GM12878 (cell line): ENCODE data around the gene ATG10. TPM values are rescaled to one million over a fixed set of nuclear protein-coding genes. Genes with fewer than 3 reads are reported as not detected.
"Not testable (repeated sequence)": the region's sequence is repeated elsewhere in the genome, so short reads cannot be mapped to it uniquely, and the experiment has no call there.

Source experiments
- ATAC-seq: fragments of 200-7000 bp; cut with Tn5 transposase; 3 replicates; pipeline ENCODE4 v1.9.1; 2020; ENCODE audit warnings: mild to moderate bottlenecking, moderate library complexity
- BruUV-seq: library from RNA; stranded (reverse); fragments of 400-500 nt; replicated peaks from 2 replicates; lab custom pipeline; 2021; lab: Mats Ljungman, UMichigan
- CTCF ChIA-PET: fragments of 300-600 bp; sonication (Branson Sonifier 250); formaldehyde crosslinking; extraction: SDS; loops from one replicate; lab custom pipeline; 2021; ENCODE audit warnings: inconsistent platforms; lab: Yijun Ruan, JAX
- POLR2A ChIA-PET: fragments of 350-600 bp; formaldehyde crosslinking; extraction: SDS; loops from one replicate; lab custom pipeline; 2021; ENCODE audit warnings: inconsistent platforms; lab: Charles Lee
- RAD21 ChIA-PET: fragments of 300-600 bp; sonication (Branson Sonifier 250); formaldehyde crosslinking; loops from one replicate; lab custom pipeline; 2023; ENCODE audit warnings: antibody characterized with exemption; ENCODE audit not compliant: unreplicated experiment; lab: Charles Lee
- SMC1A ChIA-PET: fragments of 300-600 bp; sonication (Branson Sonifier 250); formaldehyde crosslinking; loops from one replicate; lab custom pipeline; 2023; ENCODE audit not compliant: unreplicated experiment, uncharacterized antibody; lab: Charles Lee
- DNase-seq: peaks from one replicate; pipeline ENCODE4 v3.0.0-alpha.2; 2011; ENCODE audit warnings: low read depth, low spot score
- FAIRE-seq: peaks from 3 replicates; lab custom pipeline; 2011; peaks lifted over from hg19 to GRCh38; lab: Jason Lieb, UNC
- H2AFZ ChIP-seq: 2 replicates; pipeline ENCODE4 v1.6.0; 2011; ENCODE audit warnings: low read depth, low read length, control low read depth; ENCODE audit not compliant: control insufficient read depth
- H3K27ac ChIP-seq: 2 replicates; pipeline ENCODE4 v1.5.1; 2011; ENCODE audit warnings: control low read depth; ENCODE audit not compliant: control insufficient read depth, insufficient read depth
- H3K27me3 ChIP-seq, 2 experiments: replicated peaks in 1 of 2; 2 replicates each; pipeline versions ENCODE4 v1.6.0 to v1.6.1; 2011; ENCODE audit warnings: low read length in 1 of 2; ENCODE audit not compliant: control insufficient read depth in 2 of 2, insufficient read depth in 2 of 2
- H3K36me3 ChIP-seq, 2 experiments: 2 replicates each; pipeline ENCODE4 v1.5.1; 2011; ENCODE audit warnings: low read length in 1 of 2; ENCODE audit not compliant: control insufficient read depth in 2 of 2, insufficient read depth in 2 of 2
- H3K4me1 ChIP-seq: 2 replicates; pipeline ENCODE4 v1.6.1; 2011; ENCODE audit warnings: mild to moderate bottlenecking, low read length, moderate library complexity, mixed read lengths; ENCODE audit not compliant: control insufficient read depth, insufficient read depth
- H3K4me2 ChIP-seq: 2 replicates; pipeline ENCODE4 v1.6.0; 2011; ENCODE audit warnings: control low read depth; ENCODE audit not compliant: control insufficient read depth, insufficient read depth
- H3K4me3 ChIP-seq: fragments of 200-600 bp; sonication (generic); 2 replicates; pipeline ENCODE4 v1.5.1; 2016
- H3K79me2 ChIP-seq: 2 replicates; pipeline ENCODE4 v1.6.0; 2011; ENCODE audit warnings: low read length; ENCODE audit not compliant: control insufficient read depth, insufficient read depth
- H3K9ac ChIP-seq: 2 replicates; pipeline ENCODE4 v1.8.0; 2011; ENCODE audit warnings: low read length, control low read depth, mixed read lengths; ENCODE audit not compliant: control insufficient read depth, insufficient read depth
- H3K9me3 ChIP-seq: replicated peaks from 3 replicates; pipeline ENCODE4 v1.5.1; 2011; ENCODE audit warnings: mild to moderate bottlenecking, low read length; ENCODE audit not compliant: control insufficient read depth, insufficient read depth
- H4K20me1 ChIP-seq: 2 replicates; pipeline ENCODE4 v1.6.0; 2011; ENCODE audit not compliant: control insufficient read depth, insufficient read depth
- CBFB ChIP-seq: IDR thresholded peaks from 2 replicates; pipeline ENCODE4 v1.6.1; 2016; ENCODE audit warnings: antibody characterized with exemption, low read depth
- CEBPB ChIP-seq, 2 experiments: fragments of 150-350 bp in 1 of 2; IDR thresholded peaks; 2 replicates each; pipeline ENCODE4 v1.6.1; 2012 to 2014; ENCODE audit warnings: low read depth in 2 of 2, low read length in 2 of 2, borderline replicate concordance in 1 of 2, inconsistent platforms in 1 of 2
- PML ChIP-seq: IDR thresholded peaks from 2 replicates; pipeline ENCODE4 v1.6.1; 2012; ENCODE audit warnings: low read length, inconsistent platforms
- SPI1 ChIP-seq: IDR thresholded peaks from 2 replicates; pipeline ENCODE4 v1.6.1; 2011; ENCODE audit warnings: low read depth, mild to moderate bottlenecking, low read length, moderate library complexity, borderline replicate concordance; ENCODE audit not compliant: insufficient read depth
- WGBS: methylation state at CpG from one replicate; pipeline ENCODE4 v1.1.6; 2016; ENCODE audit warnings: low lambda C conversion rate; ENCODE audit not compliant: insufficient replicate concordance, insufficient coverage; ENCODE audit errors: missing lambda C conversion rate; 5-methylcytosine and 5-hydroxymethylcytosine counted together
- in situ Hi-C: fragments of 300-500 bp; cut with MboI; formaldehyde crosslinking; loops from 9 replicates; pipeline ENCODE4 v1.14.3; 2018; ENCODE audit warnings: mixed read lengths
- intact Hi-C: fragments of 100-400 bp; cut with micrococcal nuclease; formaldehyde crosslinking; loops from one replicate; pipeline ENCODE4 v1.14.2; 2022; ENCODE audit not compliant: unreplicated experiment
- polyA plus RNA-seq, 11 experiments: library from polyadenylated mRNA; depleted of rRNA in 4 of 11; unstranded in 6 of 11; stranded (reverse) in 5 of 11; fragments of >200 nt; fragmentation: Nextera tagmentation in 4 of 11; fragmentation: Illumina TruSeq in 1 of 11; extraction: Ambion mirVana in 4 of 11; extraction: Trizol in 1 of 11; gene quantifications; 1 replicate in 1 of 11; 2 replicates in 10 of 11; pipeline versions ENCODE4 v1.2.1 to v1.2.3, GENCODE V29; 2011 to 2016; ENCODE audit warnings: inconsistent platforms in 2 of 11, missing spikeins in 2 of 11, low read depth in 1 of 11
- total RNA-seq, 4 experiments: library from RNA; depleted of rRNA in 3 of 4; stranded (reverse); fragments of >200 nt in 3 of 4; fragmentation: Illumina TruSeq in 1 of 4; extraction: Trizol in 1 of 4; gene quantifications; 2 replicates each; pipeline versions ENCODE4 v1.2.1 to v1.2.3, GENCODE V29; 2013 to 2021
- TF ChIP-seq, protein P1 (sequence below): IDR thresholded peaks from 2 replicates; pipeline ENCODE4 v1.6.1; 2011; ENCODE audit warnings: borderline replicate concordance, low read depth, mild to moderate bottlenecking, moderate library complexity, low read length; ENCODE audit not compliant: insufficient read depth, poor library complexity, severe bottlenecking

Gene ATG10
- total and polyA plus RNA-seq, 10 of the 15 experiments (the other 5 are each of a cell fraction or from before 2014, with no cell fraction given): 3.8 to 14.4 (median 6.5) TPM

DNA sequence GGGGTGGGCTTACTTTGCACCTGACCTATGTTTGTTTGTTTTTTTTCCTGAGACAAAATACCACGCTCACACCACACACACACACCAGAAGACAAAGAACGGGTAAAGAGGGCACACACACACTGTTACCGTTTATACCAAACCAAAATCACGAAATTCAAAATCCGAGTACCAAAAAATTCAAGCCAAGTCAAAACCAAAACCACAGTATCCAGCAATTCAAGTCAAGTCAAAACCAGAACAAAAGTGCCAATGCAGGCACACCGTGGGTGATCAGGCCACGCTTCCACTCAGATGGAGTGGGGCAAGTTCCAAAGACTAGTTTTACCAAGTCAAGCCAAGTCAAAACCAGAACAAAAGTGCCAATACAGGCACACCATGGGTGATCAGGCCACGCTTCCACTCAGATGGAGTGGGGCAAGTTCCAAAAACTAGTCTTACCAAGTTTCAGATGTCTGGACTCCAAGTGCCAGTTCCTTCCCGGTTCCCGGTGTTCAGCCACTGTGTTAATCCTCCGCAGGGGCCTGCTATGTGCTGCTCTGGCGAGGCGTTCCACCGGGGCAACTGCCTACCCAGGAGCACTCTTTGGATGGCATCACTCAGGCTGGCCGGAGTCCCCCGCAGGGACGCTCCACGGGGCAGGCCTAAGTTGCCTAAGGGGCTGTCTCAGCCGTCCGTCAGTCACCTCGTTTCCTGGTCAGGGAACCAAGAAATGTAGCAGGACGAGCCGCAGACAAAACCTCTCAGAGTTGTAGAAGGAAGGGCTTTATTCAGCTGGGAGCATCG is 300.9 kb downstream of the ATG10 start:
- H3K9me3 ChIP-seq, DNase-seq, ATAC-seq, H2AFZ ChIP-seq, H4K20me1 ChIP-seq, POLR2A ChIA-PET, H3K4me3 ChIP-seq, BruUV-seq, FAIRE-seq, RAD21 ChIA-PET, H3K27me3 ChIP-seq, H3K9ac ChIP-seq, SMC1A ChIA-PET, in situ Hi-C loops: not testable (repeated sequence)
- TF ChIP-seq, protein P1, sequence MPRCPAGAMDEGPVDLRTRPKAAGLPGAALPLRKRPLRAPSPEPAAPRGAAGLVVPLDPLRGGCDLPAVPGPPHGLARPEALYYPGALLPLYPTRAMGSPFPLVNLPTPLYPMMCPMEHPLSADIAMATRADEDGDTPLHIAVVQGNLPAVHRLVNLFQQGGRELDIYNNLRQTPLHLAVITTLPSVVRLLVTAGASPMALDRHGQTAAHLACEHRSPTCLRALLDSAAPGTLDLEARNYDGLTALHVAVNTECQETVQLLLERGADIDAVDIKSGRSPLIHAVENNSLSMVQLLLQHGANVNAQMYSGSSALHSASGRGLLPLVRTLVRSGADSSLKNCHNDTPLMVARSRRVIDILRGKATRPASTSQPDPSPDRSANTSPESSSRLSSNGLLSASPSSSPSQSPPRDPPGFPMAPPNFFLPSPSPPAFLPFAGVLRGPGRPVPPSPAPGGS: peak; percentile 21
- peaks cover 5 to 19% of the 10 kb centered on the region in 2 experiments for H3K36me3 ChIP-seq
- H3K4me2 ChIP-seq: peak overlapping the region; percentile 2; the same call in 1 of the 2 replicates
- 77% methylated on average over 24 of the region's 24 CpGs for WGBS
- peak overlapping the region; percentile 46 for H3K27ac ChIP-seq
- CTCF ChIA-PET: interaction anchor here (1.0 kb wide), 1 partner anchor 13 kb away, joined by 3 read pairs; no protein-coding TSS in a partner anchor
- peaks cover 13% of the 10 kb centered on the region for H3K4me1 ChIP-seq
- H3K79me2 ChIP-seq: peaks cover 28% of the 10 kb centered on the region
- intact Hi-C loops: loop anchor here (10.0 kb wide), 1 partner anchor 802 kb away; the partner anchor contains the start of genes TMEM167A and XRCC4

DNA sequence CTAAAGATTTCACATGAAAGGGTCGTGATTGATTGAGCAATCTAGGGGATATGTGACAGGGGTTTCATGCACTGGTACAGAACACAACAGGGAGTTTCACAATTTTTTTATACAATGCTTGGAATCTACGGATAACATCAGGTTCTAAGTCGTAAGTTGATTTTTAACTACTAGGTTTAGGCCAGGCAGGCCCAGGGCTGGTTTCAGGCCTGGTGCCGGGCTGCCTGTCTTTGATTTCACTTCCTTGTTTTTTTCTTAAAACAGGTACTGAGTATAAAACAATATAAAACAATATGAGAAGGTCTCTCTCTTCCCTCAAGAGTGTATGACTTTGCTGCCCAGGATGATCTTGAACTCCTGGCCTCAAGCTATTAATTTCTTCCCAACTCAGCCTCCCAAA is 301.6 kb downstream of the ATG10 start:
- H3K4me3 ChIP-seq, in situ Hi-C loops, H4K20me1 ChIP-seq, DNase-seq, H3K27me3 ChIP-seq, FAIRE-seq, POLR2A ChIA-PET, H3K9me3 ChIP-seq, H3K9ac ChIP-seq, RAD21 ChIA-PET, H2AFZ ChIP-seq, BruUV-seq: not testable (repeated sequence)
- ChIA-PET CTCF (interaction anchor here (1.0 kb wide), 1 partner anchor 14 kb away, joined by 3 read pairs; no protein-coding TSS in a partner anchor), SMC1A (interaction anchor here (1.2 kb wide), 1 partner anchor 21 kb away, joined by 3 read pairs; no protein-coding TSS in a partner anchor)
- TF ChIP-seq PML: 0 out of 2 replicates have a peak, but pooled peaks have one; percentile 21
- peak; percentile 76 for TF ChIP-seq SPI1
- TF ChIP-seq CEBPB (IDR thresholded peaks at IDR 0.05; ENCODE audit: borderline replicate concordance in 1 of 2, low read depth in 2 of 2, low read length in 2 of 2): 0 out of 4 replicates have a peak, but pooled peaks of 1 of the 2 experiments have one; percentile 12
- 0 out of 2 replicates have a peak, but pooled peaks have one; percentile 13 for TF ChIP-seq CBFB
- ATAC-seq: peak; percentile 36
- Histone ChIP-seq H3K36me3 (peaks cover 5 to 19% of the 10 kb centered on the region in 2 experiments), H3K4me1 (peaks cover 13% of the 10 kb centered on the region), H3K4me2 (peak overlapping the region; percentile 2; the same call in 1 of the 2 replicates), H3K79me2 (peaks cover 33% of the 10 kb centered on the region), H3K27ac (peak overlapping the region; percentile 46)
- intact Hi-C loops: loop anchor here (10.0 kb wide), 1 partner anchor 801 kb away; the partner anchor contains the start of genes TMEM167A and XRCC4
- WGBS: 36% methylated on average over 4 of the region's 4 CpGs
